B cell (primary cell): ENCODE measurements around the gene SSR3.

Experiments
- EZH2 ChIP-seq: IDR thresholded peaks from 2 replicates; pipeline ENCODE4 v1.6.1; 2012; ENCODE audit warnings: borderline replicate concordance, low read depth, mild to moderate bottlenecking, moderate library complexity, low read length; ENCODE audit not compliant: insufficient read depth, poor library complexity, severe bottlenecking
- TF ChIP-seq, protein P1 (sequence below): fragments of 200-600 bp; IDR thresholded peaks from one replicate; pipeline ENCODE4 v1.8.0; 2022; ENCODE audit warnings: antibody characterized with exemption, mild to moderate bottlenecking

DNA sequence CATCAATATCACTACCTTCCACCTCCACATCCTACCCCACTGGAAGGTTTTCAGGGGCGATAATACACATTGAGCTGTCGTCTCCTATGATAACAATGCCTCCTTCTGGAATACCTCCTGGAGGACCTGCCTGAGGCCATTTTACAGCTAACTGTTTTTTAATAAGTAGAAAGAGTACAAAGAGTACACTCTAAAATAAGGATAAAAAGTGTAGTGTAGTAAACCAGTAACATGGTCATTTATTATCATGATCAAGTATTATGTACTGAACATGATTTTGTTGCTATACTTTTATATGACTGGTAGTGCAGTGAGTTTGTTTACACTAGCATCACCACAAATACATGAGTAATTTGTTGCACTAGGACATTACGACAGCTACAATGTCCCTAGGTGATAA, 46.6 kb upstream of the SSR3 start:
- TF ChIP-seq, protein P1, sequence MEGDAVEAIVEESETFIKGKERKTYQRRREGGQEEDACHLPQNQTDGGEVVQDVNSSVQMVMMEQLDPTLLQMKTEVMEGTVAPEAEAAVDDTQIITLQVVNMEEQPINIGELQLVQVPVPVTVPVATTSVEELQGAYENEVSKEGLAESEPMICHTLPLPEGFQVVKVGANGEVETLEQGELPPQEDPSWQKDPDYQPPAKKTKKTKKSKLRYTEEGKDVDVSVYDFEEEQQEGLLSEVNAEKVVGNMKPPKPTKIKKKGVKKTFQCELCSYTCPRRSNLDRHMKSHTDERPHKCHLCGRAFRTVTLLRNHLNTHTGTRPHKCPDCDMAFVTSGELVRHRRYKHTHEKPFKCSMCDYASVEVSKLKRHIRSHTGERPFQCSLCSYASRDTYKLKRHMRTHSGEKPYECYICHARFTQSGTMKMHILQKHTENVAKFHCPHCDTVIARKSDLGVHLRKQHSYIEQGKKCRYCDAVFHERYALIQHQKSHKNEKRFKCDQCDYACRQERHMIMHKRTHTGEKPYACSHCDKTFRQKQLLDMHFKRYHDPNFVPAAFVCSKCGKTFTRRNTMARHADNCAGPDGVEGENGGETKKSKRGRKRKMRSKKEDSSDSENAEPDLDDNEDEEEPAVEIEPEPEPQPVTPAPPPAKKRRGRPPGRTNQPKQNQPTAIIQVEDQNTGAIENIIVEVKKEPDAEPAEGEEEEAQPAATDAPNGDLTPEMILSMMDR, result no peak
- no peak for TF ChIP-seq EZH2
